ENCODE data around the gene SYK.

SYK gene

DNA sequence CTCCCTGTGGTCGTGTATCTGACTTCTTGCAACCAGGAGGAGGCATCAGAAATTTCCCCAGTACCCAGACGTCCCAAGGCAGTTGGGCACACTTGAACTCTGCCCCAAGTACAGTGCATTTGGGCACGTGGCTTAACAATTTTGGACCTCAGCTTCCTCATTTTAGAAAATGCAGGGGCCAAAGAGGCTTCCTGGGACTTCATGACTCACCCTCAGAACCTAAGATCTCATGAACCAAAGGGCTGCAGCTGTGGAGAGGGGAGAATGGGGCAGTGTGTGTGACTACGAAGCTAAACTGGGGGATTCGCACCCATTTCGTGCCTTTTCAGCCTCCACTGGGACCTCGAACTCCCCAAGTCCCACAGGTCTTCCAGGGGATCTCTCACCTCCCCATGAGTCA lies 59.2 kb downstream of the SYK start:
- Histone ChIP-seq H3K36me3 (ENCODE audit: control insufficient read depth, insufficient read depth, low read length) (no peaks in the 10 kb centered on the region), H3K4me3 (ENCODE audit: low read length) (no peak overlapping the region), H3K9ac (ENCODE audit: low read length) (no peak overlapping the region), H3K4me1 (ENCODE audit: control insufficient read depth, insufficient read depth, low read length) (no peaks in the 10 kb centered on the region), H3K9me3 (ENCODE audit: control insufficient read depth, low read length) (no peaks in the 10 kb centered on the region), H3K27me3 (ENCODE audit: control insufficient read depth, insufficient read depth, low read length) (no peaks in the 10 kb centered on the region)

GRCh38 chr9:90861380-90861779 lies 59.8 kb downstream of the SYK start:
- Histone ChIP-seq H3K4me3 (ENCODE audit: low read length) (no peak overlapping the region), H3K27me3 (ENCODE audit: control insufficient read depth, insufficient read depth, low read length) (no peaks in the 10 kb centered on the region), H3K36me3 (ENCODE audit: control insufficient read depth, insufficient read depth, low read length) (no peaks in the 10 kb centered on the region), H3K9me3 (ENCODE audit: control insufficient read depth, low read length) (no peaks in the 10 kb centered on the region), H3K9ac (ENCODE audit: low read length) (no peak overlapping the region), H3K4me1 (ENCODE audit: control insufficient read depth, insufficient read depth, low read length) (no peaks in the 10 kb centered on the region)

- no peak overlapping the region for H3K4me3 ChIP-seq (ENCODE audit: low read length)
- no peaks in the 10 kb centered on the region for H3K9me3 ChIP-seq (ENCODE audit: control insufficient read depth, low read length)
- H3K27me3 ChIP-seq (ENCODE audit: control insufficient read depth, insufficient read depth, low read length) = no peaks in the 10 kb centered on the region
- no peak overlapping the region for H3K9ac ChIP-seq (ENCODE audit: low read length)
- no peaks in the 10 kb centered on the region for H3K36me3 ChIP-seq (ENCODE audit: control insufficient read depth, insufficient read depth, low read length)
- H3K4me1 ChIP-seq (ENCODE audit: control insufficient read depth, insufficient read depth, low read length) = no peaks in the 10 kb centered on the region
These were observed 60.5 kb downstream of the SYK start for GRCh38 chr9:90861826-90862740.

- Histone ChIP-seq H3K4me3 (ENCODE audit: low read length) (no peak overlapping the region), H3K9ac (ENCODE audit: low read length) (no peak overlapping the region), H3K4me1 (ENCODE audit: control insufficient read depth, insufficient read depth, low read length) (no peaks in the 10 kb centered on the region), H3K27me3 (ENCODE audit: control insufficient read depth, insufficient read depth, low read length) (no peaks in the 10 kb centered on the region), H3K36me3 (ENCODE audit: control insufficient read depth, insufficient read depth, low read length) (no peaks in the 10 kb centered on the region), H3K9me3 (ENCODE audit: control insufficient read depth, low read length) (no peaks in the 10 kb centered on the region)
These were observed 63.2 kb downstream of the SYK start for GRCh38 chr9:90864779-90865178.

GRCh38 chr9:90867101-90867500 lies 65.5 kb downstream of the SYK start:
- no peaks in the 10 kb centered on the region for H3K4me1 ChIP-seq (ENCODE audit: control insufficient read depth, insufficient read depth, low read length)
- H3K36me3 ChIP-seq (ENCODE audit: control insufficient read depth, insufficient read depth, low read length) = no peaks in the 10 kb centered on the region
- no peak overlapping the region for H3K4me3 ChIP-seq (ENCODE audit: low read length)
- no peaks in the 10 kb centered on the region for H3K9me3 ChIP-seq (ENCODE audit: control insufficient read depth, low read length)
- no peaks in the 10 kb centered on the region for H3K27me3 ChIP-seq (ENCODE audit: control insufficient read depth, insufficient read depth, low read length)
- H3K9ac ChIP-seq (ENCODE audit: low read length) = no peak overlapping the region

DNA sequence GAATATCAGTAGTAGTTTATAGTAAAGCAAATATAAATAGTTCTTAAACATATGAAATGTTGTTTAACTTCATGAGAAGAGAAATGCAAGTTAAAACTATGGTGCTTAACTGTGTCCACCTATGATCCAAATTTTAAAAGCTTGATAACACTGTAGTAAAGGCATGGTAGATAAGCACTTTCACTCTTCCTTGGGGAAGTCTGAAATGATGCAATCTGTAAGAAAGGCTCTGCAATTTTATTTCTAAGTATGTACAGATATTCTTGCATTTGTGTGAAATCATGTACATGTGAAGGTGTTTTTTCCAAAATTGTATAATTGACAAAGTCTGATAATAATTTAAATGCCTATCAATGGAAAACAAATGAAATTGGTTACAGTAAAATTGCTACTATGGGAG lies 66.9 kb downstream of the SYK start:
- Histone ChIP-seq H3K4me1 (ENCODE audit: control insufficient read depth, insufficient read depth, low read length) (no peaks in the 10 kb centered on the region), H3K9ac (ENCODE audit: low read length) (no peak overlapping the region), H3K4me3 (ENCODE audit: low read length) (no peak overlapping the region), H3K9me3 (ENCODE audit: control insufficient read depth, low read length) (no peaks in the 10 kb centered on the region), H3K36me3 (ENCODE audit: control insufficient read depth, insufficient read depth, low read length) (no peaks in the 10 kb centered on the region), H3K27me3 (ENCODE audit: control insufficient read depth, insufficient read depth, low read length) (no peaks in the 10 kb centered on the region)

DNA sequence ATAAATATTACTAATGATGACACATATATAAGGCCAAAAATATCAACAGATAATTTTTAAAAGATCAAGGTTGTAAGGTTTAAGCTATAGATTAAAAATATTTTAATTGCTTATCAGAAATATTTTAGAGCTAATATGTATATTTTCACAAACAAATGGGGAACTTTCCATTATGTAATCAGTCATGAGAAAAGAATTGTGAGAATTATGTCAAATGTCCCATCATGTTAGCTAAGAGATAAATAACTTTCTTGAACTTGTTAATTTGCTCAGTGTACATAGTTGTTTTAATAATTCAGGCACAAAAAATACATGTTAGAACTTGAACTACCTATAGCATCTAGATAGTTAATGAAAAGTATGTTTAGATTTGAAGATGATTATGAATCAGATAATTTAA lies 67.7 kb downstream of the SYK start:
- Histone ChIP-seq H3K36me3 (ENCODE audit: control insufficient read depth, insufficient read depth, low read length) (no peaks in the 10 kb centered on the region), H3K9me3 (ENCODE audit: control insufficient read depth, low read length) (no peaks in the 10 kb centered on the region), H3K27me3 (ENCODE audit: control insufficient read depth, insufficient read depth, low read length) (no peaks in the 10 kb centered on the region), H3K9ac (ENCODE audit: low read length) (no peak overlapping the region), H3K4me3 (ENCODE audit: low read length) (no peak overlapping the region), H3K4me1 (ENCODE audit: control insufficient read depth, insufficient read depth, low read length) (no peaks in the 10 kb centered on the region)

GRCh38 chr9:90870621-90871326 lies 69.2 kb downstream of the SYK start:
- no peaks in the 10 kb centered on the region for H3K9me3 ChIP-seq (ENCODE audit: control insufficient read depth, low read length)
- no peak overlapping the region for H3K4me3 ChIP-seq (ENCODE audit: low read length)
- no peaks in the 10 kb centered on the region for H3K4me1 ChIP-seq (ENCODE audit: control insufficient read depth, insufficient read depth, low read length)
- no peak overlapping the region for H3K9ac ChIP-seq (ENCODE audit: low read length)
- no peaks in the 10 kb centered on the region for H3K27me3 ChIP-seq (ENCODE audit: control insufficient read depth, insufficient read depth, low read length)
- H3K36me3 ChIP-seq (ENCODE audit: control insufficient read depth, insufficient read depth, low read length) = no peaks in the 10 kb centered on the region

DNA sequence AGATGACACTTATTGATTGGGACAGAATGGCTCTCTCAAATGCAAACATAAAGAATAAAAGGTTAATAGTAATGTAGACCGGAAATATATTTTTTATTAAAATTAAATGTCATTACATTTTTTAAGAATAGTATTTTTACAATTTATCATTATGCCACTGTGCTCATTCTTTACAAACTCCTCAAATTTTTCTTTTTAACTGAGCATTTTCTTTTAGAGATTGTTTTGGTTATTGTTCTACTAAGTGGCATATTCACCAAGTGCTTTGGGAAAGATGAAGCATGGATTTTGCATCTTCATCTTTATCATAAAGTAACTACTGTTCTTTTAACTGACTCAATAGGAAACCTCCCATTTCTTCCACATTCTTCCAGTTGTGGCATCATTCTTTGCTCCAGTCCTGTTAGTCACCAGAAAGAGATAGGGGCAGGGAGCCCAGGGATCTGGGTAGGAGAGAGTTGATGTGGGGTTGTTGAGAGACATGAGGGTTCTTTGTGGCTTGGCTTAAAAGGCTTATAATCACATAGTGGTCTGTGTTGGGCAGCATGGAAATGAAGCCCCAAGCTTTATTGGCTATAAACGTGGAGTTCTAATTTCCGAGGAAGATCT lies 69.8 kb downstream of the SYK start:
- Histone ChIP-seq H3K36me3 (ENCODE audit: control insufficient read depth, insufficient read depth, low read length) (no peaks in the 10 kb centered on the region), H3K4me1 (ENCODE audit: control insufficient read depth, insufficient read depth, low read length) (no peaks in the 10 kb centered on the region), H3K27me3 (ENCODE audit: control insufficient read depth, insufficient read depth, low read length) (no peaks in the 10 kb centered on the region), H3K4me3 (ENCODE audit: low read length) (no peak overlapping the region), H3K9ac (ENCODE audit: low read length) (no peak overlapping the region), H3K9me3 (ENCODE audit: control insufficient read depth, low read length) (no peaks in the 10 kb centered on the region)

GRCh38 chr9:90872835-90873294 lies 71.2 kb downstream of the SYK start:
- no peaks in the 10 kb centered on the region for H3K4me1 ChIP-seq (ENCODE audit: control insufficient read depth, insufficient read depth, low read length)
- no peaks in the 10 kb centered on the region for H3K27me3 ChIP-seq (ENCODE audit: control insufficient read depth, insufficient read depth, low read length)
- H3K9me3 ChIP-seq (ENCODE audit: control insufficient read depth, low read length) = no peaks in the 10 kb centered on the region
- H3K9ac ChIP-seq (ENCODE audit: low read length) = no peak overlapping the region
- peaks cover 5% of the 10 kb centered on the region for H3K36me3 ChIP-seq (ENCODE audit: control insufficient read depth, insufficient read depth, low read length)
- no peak overlapping the region for H3K4me3 ChIP-seq (ENCODE audit: low read length)

GRCh38 chr9:90873422-90873821 lies 71.8 kb downstream of the SYK start:
- no peak overlapping the region for H3K9ac ChIP-seq (ENCODE audit: low read length)
- H3K4me3 ChIP-seq (ENCODE audit: low read length) = no peak overlapping the region
- no peaks in the 10 kb centered on the region for H3K27me3 ChIP-seq (ENCODE audit: control insufficient read depth, insufficient read depth, low read length)
- H3K36me3 ChIP-seq (ENCODE audit: control insufficient read depth, insufficient read depth, low read length) = peaks cover 5% of the 10 kb centered on the region
- H3K9me3 ChIP-seq (ENCODE audit: control insufficient read depth, low read length) = no peaks in the 10 kb centered on the region
- H3K4me1 ChIP-seq (ENCODE audit: control insufficient read depth, insufficient read depth, low read length) = no peaks in the 10 kb centered on the region

GRCh38 chr9:90874194-90874593 lies 72.6 kb downstream of the SYK start:
- Histone ChIP-seq H3K9ac (ENCODE audit: low read length) (no peak overlapping the region), H3K27me3 (ENCODE audit: control insufficient read depth, insufficient read depth, low read length) (no peaks in the 10 kb centered on the region), H3K4me1 (ENCODE audit: control insufficient read depth, insufficient read depth, low read length) (no peaks in the 10 kb centered on the region), H3K9me3 (ENCODE audit: control insufficient read depth, low read length) (no peaks in the 10 kb centered on the region), H3K4me3 (ENCODE audit: low read length) (no peak overlapping the region), H3K36me3 (ENCODE audit: control insufficient read depth, insufficient read depth, low read length) (peaks cover 5% of the 10 kb centered on the region)

Data from mucosa of stomach (tissue), 1 donor.